Measurements from ENCODE around the gene CACYBP.

DNA sequence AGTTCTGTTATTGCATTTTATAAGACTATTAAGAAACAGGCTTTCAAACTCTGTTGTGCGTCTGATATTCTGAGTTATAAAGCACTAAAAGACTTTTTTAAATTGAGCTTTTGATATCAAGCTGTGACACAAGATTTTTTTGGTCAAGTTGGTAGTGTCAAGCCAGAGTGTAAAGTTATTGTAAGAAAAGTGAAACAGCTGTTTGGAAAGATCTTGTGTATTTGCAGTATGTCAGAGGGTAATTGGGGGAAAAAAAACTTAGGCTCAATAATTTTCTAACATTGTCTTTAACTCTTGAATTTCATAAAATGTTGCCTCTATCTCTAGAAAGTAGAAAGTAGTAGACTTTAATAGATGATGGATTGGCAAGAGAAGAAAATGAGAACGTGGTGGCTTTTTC is 3.8 kb downstream of the CACYBP start:
- TF ChIP-seq EZH2 (IDR thresholded peaks at IDR 0.05; ENCODE audit: insufficient read depth, poor library complexity, severe bottlenecking) (no peak), EZH2phosphoT487 (IDR thresholded peaks at IDR 0.05; ENCODE audit: insufficient read depth, low read depth) (no peak)

Measured in GM23248 (cell line).